WTC11 (cell line): ENCODE results near the gene SLC4A8. TPM values are rescaled to one million over a fixed set of nuclear protein-coding genes. Genes with fewer than 3 reads are reported as not detected.

Experiments
- ATAC-seq: fragments of 200-7000 bp; cut with Tn5 transposase; 2 replicates; pipeline ENCODE4 v1.10.0; 2021; ENCODE audit warnings: mild to moderate bottlenecking, moderate library complexity
- CTCF ChIA-PET: fragments of 300-600 bp; sonication (Branson Sonifier 250); formaldehyde crosslinking; loops from one replicate; lab custom pipeline; 2021; ENCODE audit warnings: antibody characterized with exemption; lab: Charles Lee
- POLR2A ChIA-PET: fragments of 350-600 bp; sonication (Branson Sonifier 250); formaldehyde crosslinking; loops from one replicate; lab custom pipeline; 2021; ENCODE audit warnings: antibody characterized with exemption; lab: Charles Lee
- DNase-seq: peaks from one replicate; pipeline ENCODE4 v3.0.0; 2021; ENCODE audit warnings: low spot score
- H3K27ac Mint-ChIP-seq: 2 replicates; pipeline ENCODE4 v1.8.0; 2021; ENCODE audit warnings: mixed read lengths
- H3K27me3 Mint-ChIP-seq: 2 replicates; pipeline ENCODE4 v1.8.0; 2021; ENCODE audit warnings: low read depth, mild to moderate bottlenecking, moderate library complexity, mixed read lengths
- H3K36me3 Mint-ChIP-seq: 2 replicates; pipeline ENCODE4 v1.8.0; 2021; ENCODE audit warnings: mixed read lengths
- H3K4me1 Mint-ChIP-seq: 2 replicates; pipeline ENCODE4 v1.8.0; 2022; ENCODE audit warnings: mixed read lengths
- H3K4me3 Mint-ChIP-seq: 2 replicates; pipeline ENCODE4 v1.8.0; 2021; ENCODE audit warnings: mild to moderate bottlenecking, moderate library complexity, mixed read lengths
- H3K9me3 Mint-ChIP-seq: 2 replicates; pipeline ENCODE4 v1.8.0; 2021; ENCODE audit warnings: mixed read lengths
- CREM ChIP-seq: sonication (generic); formaldehyde crosslinking; IDR thresholded peaks from 2 replicates; pipeline ENCODE4 v1.8.1; 2022; ENCODE audit warnings: mild to moderate bottlenecking, missing genetic modification reagents, moderate library complexity
- ELF4 ChIP-seq: sonication (generic); formaldehyde crosslinking; IDR thresholded peaks from 2 replicates; pipeline ENCODE4 v1.8.1; 2022; ENCODE audit warnings: low read depth, mild to moderate bottlenecking, moderate library complexity, missing genetic modification reagents
- FOXP1 ChIP-seq: sonication (generic); formaldehyde crosslinking; IDR thresholded peaks from 2 replicates; pipeline ENCODE4 v1.8.0; 2022; ENCODE audit warnings: missing genetic modification reagents, mild to moderate bottlenecking, moderate library complexity, borderline replicate concordance
- OVOL2 ChIP-seq: fragments of 250-450 bp; sonication (Bioruptor Pico); IDR thresholded peaks from 2 replicates; pipeline ENCODE4 v1.9.0; 2021; ENCODE audit warnings: mild to moderate bottlenecking, borderline replicate concordance
- TEAD1 ChIP-seq: sonication (generic); formaldehyde crosslinking; IDR thresholded peaks from 2 replicates; pipeline ENCODE4 v1.8.0; 2022; ENCODE audit warnings: mild to moderate bottlenecking, missing genetic modification reagents
- ZBTB21 ChIP-seq: sonication (generic); formaldehyde crosslinking; IDR thresholded peaks from 2 replicates; pipeline ENCODE4 v1.8.1; 2023; ENCODE audit warnings: mild to moderate bottlenecking, missing genetic modification reagents, borderline replicate concordance
- ZNF138 ChIP-seq: sonication (generic); formaldehyde crosslinking; conservative IDR thresholded peaks from 2 replicates; pipeline ENCODE4 v1.8.1; 2022; ENCODE audit warnings: mild to moderate bottlenecking, moderate library complexity, missing genetic modification reagents
- ZNF396 ChIP-seq: fragments of 250-450 bp; sonication (Bioruptor Pico); IDR thresholded peaks from 2 replicates; pipeline ENCODE4 v1.8.0; 2021; ENCODE audit warnings: mild to moderate bottlenecking, moderate library complexity, borderline replicate concordance
- total RNA-seq: library from RNA; stranded (reverse); gene quantifications from 3 replicates; pipeline ENCODE4 v1.2.3, GENCODE V29; 2021
- TF ChIP-seq, protein P1 (sequence below): sonication (generic); formaldehyde crosslinking; IDR thresholded peaks from 2 replicates; pipeline ENCODE4 v1.8.0; 2022; ENCODE audit warnings: mild to moderate bottlenecking, missing genetic modification reagents
- TF ChIP-seq, protein P2 (sequence below): sonication (generic); formaldehyde crosslinking; IDR thresholded peaks from 2 replicates; pipeline ENCODE4 v1.8.1; 2023; ENCODE audit warnings: mild to moderate bottlenecking, missing genetic modification reagents, borderline replicate concordance
- TF ChIP-seq, protein P3 (sequence below): sonication (generic); formaldehyde crosslinking; IDR thresholded peaks from 2 replicates; pipeline ENCODE4 v1.8.0; 2023; ENCODE audit warnings: mild to moderate bottlenecking, missing genetic modification reagents
- TF ChIP-seq, protein P4 (sequence below): sonication (generic); formaldehyde crosslinking; IDR thresholded peaks from 2 replicates; pipeline ENCODE4 v1.8.0; 2022; ENCODE audit warnings: mild to moderate bottlenecking, missing genetic modification reagents
- TF ChIP-seq, protein P5 (sequence below): sonication (generic); formaldehyde crosslinking; IDR thresholded peaks from 2 replicates; pipeline ENCODE4 v1.8.1; 2022; ENCODE audit warnings: low read depth, missing genetic modification reagents, borderline replicate concordance
- TF ChIP-seq, protein P6 (sequence below): fragments of 200-600 bp; IDR thresholded peaks from 2 replicates; pipeline ENCODE4 v1.8.0; 2022; ENCODE audit warnings: antibody characterized with exemption
- TF ChIP-seq, protein P7 (sequence below): fragments of 250-450 bp; sonication (Bioruptor Pico); IDR thresholded peaks from 2 replicates; pipeline ENCODE4 v1.9.0; 2021; ENCODE audit warnings: mild to moderate bottlenecking
- TF ChIP-seq, protein P8 (sequence below): sonication (generic); formaldehyde crosslinking; IDR thresholded peaks from 2 replicates; pipeline ENCODE4 v1.8.0; 2023; ENCODE audit warnings: missing genetic modification reagents

SLC4A8 gene
- total RNA-seq, 1 experiment from 2014 or later = 16.9 TPM

DNA sequence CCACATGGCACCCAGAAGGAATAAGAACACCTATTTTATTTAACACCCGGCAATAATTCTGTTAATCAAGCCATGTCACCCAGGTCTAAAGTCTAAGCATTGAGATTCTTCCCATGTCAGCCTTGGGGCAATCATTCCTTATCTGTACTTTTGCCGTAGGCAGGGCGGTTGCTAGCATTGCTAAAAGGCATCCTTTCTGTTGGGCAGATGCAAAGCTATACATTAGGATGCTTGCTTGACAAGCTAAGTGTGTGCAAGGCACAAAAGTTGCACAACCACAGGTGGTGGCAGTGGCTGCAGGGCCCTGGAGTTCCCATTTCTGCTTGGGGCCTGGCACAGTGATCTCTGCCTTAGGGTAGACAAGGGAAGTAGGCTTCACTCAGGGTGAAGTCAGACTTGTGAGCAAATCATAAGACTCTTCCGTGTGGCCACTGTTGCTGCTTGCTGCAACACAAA lies 20.9 kb upstream of the SLC4A8 start (continued):
- TF ChIP-seq, protein P1, sequence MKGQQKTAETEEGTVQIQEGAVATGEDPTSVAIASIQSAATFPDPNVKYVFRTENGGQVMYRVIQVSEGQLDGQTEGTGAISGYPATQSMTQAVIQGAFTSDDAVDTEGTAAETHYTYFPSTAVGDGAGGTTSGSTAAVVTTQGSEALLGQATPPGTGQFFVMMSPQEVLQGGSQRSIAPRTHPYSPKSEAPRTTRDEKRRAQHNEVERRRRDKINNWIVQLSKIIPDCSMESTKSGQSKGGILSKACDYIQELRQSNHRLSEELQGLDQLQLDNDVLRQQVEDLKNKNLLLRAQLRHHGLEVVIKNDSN = no peak
- TF ChIP-seq ZNF396 (CRISPR knock-in tag) (no peak), ZBTB21 (CRISPR knock-in tag) (no peak), OVOL2 (CRISPR knock-in tag) (no peak), ELF4 (no peak), CREM (CRISPR knock-in tag) (no peak), TEAD1 (CRISPR knock-in tag) (no peak), ZNF138 (CRISPR knock-in tag) (no peak)
- TF ChIP-seq, protein P2, sequence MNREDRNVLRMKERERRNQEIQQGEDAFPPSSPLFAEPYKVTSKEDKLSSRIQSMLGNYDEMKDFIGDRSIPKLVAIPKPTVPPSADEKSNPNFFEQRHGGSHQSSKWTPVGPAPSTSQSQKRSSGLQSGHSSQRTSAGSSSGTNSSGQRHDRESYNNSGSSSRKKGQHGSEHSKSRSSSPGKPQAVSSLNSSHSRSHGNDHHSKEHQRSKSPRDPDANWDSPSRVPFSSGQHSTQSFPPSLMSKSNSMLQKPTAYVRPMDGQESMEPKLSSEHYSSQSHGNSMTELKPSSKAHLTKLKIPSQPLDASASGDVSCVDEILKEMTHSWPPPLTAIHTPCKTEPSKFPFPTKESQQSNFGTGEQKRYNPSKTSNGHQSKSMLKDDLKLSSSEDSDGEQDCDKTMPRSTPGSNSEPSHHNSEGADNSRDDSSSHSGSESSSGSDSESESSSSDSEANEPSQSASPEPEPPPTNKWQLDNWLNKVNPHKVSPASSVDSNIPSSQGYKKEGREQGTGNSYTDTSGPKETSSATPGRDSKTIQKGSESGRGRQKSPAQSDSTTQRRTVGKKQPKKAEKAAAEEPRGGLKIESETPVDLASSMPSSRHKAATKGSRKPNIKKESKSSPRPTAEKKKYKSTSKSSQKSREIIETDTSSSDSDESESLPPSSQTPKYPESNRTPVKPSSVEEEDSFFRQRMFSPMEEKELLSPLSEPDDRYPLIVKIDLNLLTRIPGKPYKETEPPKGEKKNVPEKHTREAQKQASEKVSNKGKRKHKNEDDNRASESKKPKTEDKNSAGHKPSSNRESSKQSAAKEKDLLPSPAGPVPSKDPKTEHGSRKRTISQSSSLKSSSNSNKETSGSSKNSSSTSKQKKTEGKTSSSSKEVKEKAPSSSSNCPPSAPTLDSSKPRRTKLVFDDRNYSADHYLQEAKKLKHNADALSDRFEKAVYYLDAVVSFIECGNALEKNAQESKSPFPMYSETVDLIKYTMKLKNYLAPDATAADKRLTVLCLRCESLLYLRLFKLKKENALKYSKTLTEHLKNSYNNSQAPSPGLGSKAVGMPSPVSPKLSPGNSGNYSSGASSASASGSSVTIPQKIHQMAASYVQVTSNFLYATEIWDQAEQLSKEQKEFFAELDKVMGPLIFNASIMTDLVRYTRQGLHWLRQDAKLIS (CRISPR knock-in tag) = no peak
- TF ChIP-seq, protein P3, sequence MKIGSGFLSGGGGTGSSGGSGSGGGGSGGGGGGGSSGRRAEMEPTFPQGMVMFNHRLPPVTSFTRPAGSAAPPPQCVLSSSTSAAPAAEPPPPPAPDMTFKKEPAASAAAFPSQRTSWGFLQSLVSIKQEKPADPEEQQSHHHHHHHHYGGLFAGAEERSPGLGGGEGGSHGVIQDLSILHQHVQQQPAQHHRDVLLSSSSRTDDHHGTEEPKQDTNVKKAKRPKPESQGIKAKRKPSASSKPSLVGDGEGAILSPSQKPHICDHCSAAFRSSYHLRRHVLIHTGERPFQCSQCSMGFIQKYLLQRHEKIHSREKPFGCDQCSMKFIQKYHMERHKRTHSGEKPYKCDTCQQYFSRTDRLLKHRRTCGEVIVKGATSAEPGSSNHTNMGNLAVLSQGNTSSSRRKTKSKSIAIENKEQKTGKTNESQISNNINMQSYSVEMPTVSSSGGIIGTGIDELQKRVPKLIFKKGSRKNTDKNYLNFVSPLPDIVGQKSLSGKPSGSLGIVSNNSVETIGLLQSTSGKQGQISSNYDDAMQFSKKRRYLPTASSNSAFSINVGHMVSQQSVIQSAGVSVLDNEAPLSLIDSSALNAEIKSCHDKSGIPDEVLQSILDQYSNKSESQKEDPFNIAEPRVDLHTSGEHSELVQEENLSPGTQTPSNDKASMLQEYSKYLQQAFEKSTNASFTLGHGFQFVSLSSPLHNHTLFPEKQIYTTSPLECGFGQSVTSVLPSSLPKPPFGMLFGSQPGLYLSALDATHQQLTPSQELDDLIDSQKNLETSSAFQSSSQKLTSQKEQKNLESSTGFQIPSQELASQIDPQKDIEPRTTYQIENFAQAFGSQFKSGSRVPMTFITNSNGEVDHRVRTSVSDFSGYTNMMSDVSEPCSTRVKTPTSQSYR (CRISPR knock-in tag) = no peak
- TF ChIP-seq, protein P4, sequence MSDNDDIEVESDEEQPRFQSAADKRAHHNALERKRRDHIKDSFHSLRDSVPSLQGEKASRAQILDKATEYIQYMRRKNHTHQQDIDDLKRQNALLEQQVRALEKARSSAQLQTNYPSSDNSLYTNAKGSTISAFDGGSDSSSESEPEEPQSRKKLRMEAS (CRISPR knock-in tag) = no peak
- TF ChIP-seq, protein P5, sequence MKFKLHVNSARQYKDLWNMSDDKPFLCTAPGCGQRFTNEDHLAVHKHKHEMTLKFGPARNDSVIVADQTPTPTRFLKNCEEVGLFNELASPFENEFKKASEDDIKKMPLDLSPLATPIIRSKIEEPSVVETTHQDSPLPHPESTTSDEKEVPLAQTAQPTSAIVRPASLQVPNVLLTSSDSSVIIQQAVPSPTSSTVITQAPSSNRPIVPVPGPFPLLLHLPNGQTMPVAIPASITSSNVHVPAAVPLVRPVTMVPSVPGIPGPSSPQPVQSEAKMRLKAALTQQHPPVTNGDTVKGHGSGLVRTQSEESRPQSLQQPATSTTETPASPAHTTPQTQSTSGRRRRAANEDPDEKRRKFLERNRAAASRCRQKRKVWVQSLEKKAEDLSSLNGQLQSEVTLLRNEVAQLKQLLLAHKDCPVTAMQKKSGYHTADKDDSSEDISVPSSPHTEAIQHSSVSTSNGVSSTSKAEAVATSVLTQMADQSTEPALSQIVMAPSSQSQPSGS (CRISPR knock-in tag) = no peak
- TF ChIP-seq, protein P6, sequence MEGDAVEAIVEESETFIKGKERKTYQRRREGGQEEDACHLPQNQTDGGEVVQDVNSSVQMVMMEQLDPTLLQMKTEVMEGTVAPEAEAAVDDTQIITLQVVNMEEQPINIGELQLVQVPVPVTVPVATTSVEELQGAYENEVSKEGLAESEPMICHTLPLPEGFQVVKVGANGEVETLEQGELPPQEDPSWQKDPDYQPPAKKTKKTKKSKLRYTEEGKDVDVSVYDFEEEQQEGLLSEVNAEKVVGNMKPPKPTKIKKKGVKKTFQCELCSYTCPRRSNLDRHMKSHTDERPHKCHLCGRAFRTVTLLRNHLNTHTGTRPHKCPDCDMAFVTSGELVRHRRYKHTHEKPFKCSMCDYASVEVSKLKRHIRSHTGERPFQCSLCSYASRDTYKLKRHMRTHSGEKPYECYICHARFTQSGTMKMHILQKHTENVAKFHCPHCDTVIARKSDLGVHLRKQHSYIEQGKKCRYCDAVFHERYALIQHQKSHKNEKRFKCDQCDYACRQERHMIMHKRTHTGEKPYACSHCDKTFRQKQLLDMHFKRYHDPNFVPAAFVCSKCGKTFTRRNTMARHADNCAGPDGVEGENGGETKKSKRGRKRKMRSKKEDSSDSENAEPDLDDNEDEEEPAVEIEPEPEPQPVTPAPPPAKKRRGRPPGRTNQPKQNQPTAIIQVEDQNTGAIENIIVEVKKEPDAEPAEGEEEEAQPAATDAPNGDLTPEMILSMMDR = no peak

DNA sequence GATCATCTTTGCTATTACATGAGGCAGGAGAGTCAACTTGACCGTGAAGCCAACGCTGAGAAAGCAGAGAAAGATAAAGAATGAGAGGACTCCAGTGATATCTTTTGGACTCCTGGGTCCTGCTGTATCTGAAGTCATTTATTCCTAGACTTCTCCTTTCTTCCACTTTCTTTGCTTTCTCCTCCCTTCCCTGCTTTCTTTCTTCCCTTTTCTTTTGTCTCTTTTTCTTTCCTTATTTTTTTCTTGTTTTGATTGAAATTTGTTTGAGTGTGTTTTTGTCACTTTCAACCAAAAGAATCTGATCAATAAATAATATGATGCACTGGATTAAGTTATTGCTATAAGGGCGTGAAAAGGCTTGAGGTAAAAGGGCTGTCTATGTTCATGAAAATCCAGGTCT lies 20.0 kb upstream of the SLC4A8 start:
- POLR2A ChIA-PET = no interaction called here
- TF ChIP-seq, protein P7, sequence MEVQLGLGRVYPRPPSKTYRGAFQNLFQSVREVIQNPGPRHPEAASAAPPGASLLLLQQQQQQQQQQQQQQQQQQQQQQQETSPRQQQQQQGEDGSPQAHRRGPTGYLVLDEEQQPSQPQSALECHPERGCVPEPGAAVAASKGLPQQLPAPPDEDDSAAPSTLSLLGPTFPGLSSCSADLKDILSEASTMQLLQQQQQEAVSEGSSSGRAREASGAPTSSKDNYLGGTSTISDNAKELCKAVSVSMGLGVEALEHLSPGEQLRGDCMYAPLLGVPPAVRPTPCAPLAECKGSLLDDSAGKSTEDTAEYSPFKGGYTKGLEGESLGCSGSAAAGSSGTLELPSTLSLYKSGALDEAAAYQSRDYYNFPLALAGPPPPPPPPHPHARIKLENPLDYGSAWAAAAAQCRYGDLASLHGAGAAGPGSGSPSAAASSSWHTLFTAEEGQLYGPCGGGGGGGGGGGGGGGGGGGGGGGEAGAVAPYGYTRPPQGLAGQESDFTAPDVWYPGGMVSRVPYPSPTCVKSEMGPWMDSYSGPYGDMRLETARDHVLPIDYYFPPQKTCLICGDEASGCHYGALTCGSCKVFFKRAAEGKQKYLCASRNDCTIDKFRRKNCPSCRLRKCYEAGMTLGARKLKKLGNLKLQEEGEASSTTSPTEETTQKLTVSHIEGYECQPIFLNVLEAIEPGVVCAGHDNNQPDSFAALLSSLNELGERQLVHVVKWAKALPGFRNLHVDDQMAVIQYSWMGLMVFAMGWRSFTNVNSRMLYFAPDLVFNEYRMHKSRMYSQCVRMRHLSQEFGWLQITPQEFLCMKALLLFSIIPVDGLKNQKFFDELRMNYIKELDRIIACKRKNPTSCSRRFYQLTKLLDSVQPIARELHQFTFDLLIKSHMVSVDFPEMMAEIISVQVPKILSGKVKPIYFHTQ (CRISPR knock-in tag) = no peak
- TF ChIP-seq ZNF138 (CRISPR knock-in tag) = no peak
- TF ChIP-seq, protein P8, sequence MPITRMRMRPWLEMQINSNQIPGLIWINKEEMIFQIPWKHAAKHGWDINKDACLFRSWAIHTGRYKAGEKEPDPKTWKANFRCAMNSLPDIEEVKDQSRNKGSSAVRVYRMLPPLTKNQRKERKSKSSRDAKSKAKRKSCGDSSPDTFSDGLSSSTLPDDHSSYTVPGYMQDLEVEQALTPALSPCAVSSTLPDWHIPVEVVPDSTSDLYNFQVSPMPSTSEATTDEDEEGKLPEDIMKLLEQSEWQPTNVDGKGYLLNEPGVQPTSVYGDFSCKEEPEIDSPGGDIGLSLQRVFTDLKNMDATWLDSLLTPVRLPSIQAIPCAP (CRISPR knock-in tag) = no peak
- TF ChIP-seq, protein P6 = no peak
- no peak for TF ChIP-seq FOXP1 (CRISPR knock-in tag)
- no peak for TF ChIP-seq OVOL2 (CRISPR knock-in tag)

More for the DNA sequence above, 20.0 kb upstream of the SLC4A8 start:
- no peaks in the 10 kb centered on the region for H3K36me3 Mint-ChIP-seq
- CTCF ChIA-PET = no interaction called here
- ATAC-seq (no peak), DNase-seq (no peak)
- H3K9me3 Mint-ChIP-seq = no peaks in the 10 kb centered on the region
- no peak overlapping the region for H3K4me3 Mint-ChIP-seq
- H3K27ac Mint-ChIP-seq = no peak overlapping the region
- peaks cover 9% of the 10 kb centered on the region for H3K4me1 Mint-ChIP-seq
- H3K27me3 Mint-ChIP-seq = no peaks in the 10 kb centered on the region
